HepG2 (cell line): ENCODE data around the gene HYPK. TPM values are rescaled to one million over a fixed set of nuclear protein-coding genes. Genes with fewer than 3 reads are reported as not detected.

Experiments used
- CAMTA2 ChIP-seq: sonication (generic); formaldehyde crosslinking; IDR thresholded peaks from 2 replicates; pipeline ENCODE4 v1.4.0; 2020; ENCODE audit warnings: mild to moderate bottlenecking, missing genetic modification reagents, borderline replicate concordance
- CBX5 ChIP-seq: sonication (generic); formaldehyde crosslinking; IDR thresholded peaks from 2 replicates; pipeline ENCODE4 v1.4.0; 2020; ENCODE audit warnings: missing genetic modification reagents, borderline replicate concordance
- DRAP1 ChIP-seq: IDR thresholded peaks from 2 replicates; pipeline ENCODE4 v1.6.1; 2016; ENCODE audit warnings: missing genetic modification reagents, missing compliant biosample characterization
- FOXO1 ChIP-seq: sonication (generic); formaldehyde crosslinking; IDR thresholded peaks from 2 replicates; pipeline ENCODE4 v1.4.0; 2020; ENCODE audit warnings: missing genetic modification reagents
- GTF2F1 ChIP-seq: fragments of 150-350 bp; IDR thresholded peaks from 2 replicates; pipeline ENCODE4 v1.6.1; 2014; ENCODE audit warnings: low read length
- GZF1 ChIP-seq: sonication (generic); formaldehyde crosslinking; IDR thresholded peaks from 2 replicates; pipeline ENCODE4 v1.5.1; 2020; ENCODE audit warnings: mild to moderate bottlenecking, missing genetic modification reagents
- NCOA1 ChIP-seq: sonication (generic); formaldehyde crosslinking; IDR thresholded peaks from 2 replicates; pipeline ENCODE4 v1.9.0; 2021; ENCODE audit warnings: missing genetic modification reagents
- REST ChIP-seq, 2 experiments: IDR thresholded peaks; 2 replicates each; pipeline ENCODE4 v1.6.1; 2011 to 2012; ENCODE audit warnings: low read length in 2 of 2, borderline replicate concordance in 1 of 2, low read depth in 1 of 2, mild to moderate bottlenecking in 1 of 2, moderate library complexity in 1 of 2
- RORA ChIP-seq: sonication (generic); formaldehyde crosslinking; IDR thresholded peaks from 2 replicates; pipeline ENCODE4 v1.5.0; 2020; ENCODE audit warnings: mild to moderate bottlenecking, missing genetic modification reagents, moderate library complexity
- SKI ChIP-seq: fragments of 450-650 bp; IDR thresholded peaks from one replicate; pipeline ENCODE4 v1.6.1; 2018; ENCODE audit warnings: mild to moderate bottlenecking; ENCODE audit not compliant: partially characterized antibody
- SP2 ChIP-seq: sonication (generic); formaldehyde crosslinking; IDR thresholded peaks from 2 replicates; pipeline ENCODE4 v1.5.1; 2020; ENCODE audit warnings: mild to moderate bottlenecking, missing genetic modification reagents
- ZFAT ChIP-seq: sonication (generic); formaldehyde crosslinking; conservative IDR thresholded peaks from 2 replicates; pipeline ENCODE4 v1.8.1; 2023; ENCODE audit warnings: missing genetic modification reagents, inconsistent platforms
- ZIK1 ChIP-seq: sonication (generic); formaldehyde crosslinking; IDR thresholded peaks from 2 replicates; pipeline ENCODE4 v1.5.0; 2020; ENCODE audit warnings: mild to moderate bottlenecking, low read depth, missing genetic modification reagents, borderline replicate concordance
- ZNF160 ChIP-seq: sonication (generic); formaldehyde crosslinking; IDR thresholded peaks from 2 replicates; pipeline ENCODE4 v1.8.0; 2022; ENCODE audit warnings: mild to moderate bottlenecking, inconsistent platforms, missing genetic modification reagents
- ZNF543 ChIP-seq: sonication (generic); formaldehyde crosslinking; IDR thresholded peaks from 2 replicates; pipeline ENCODE4 v1.4.0; 2020; ENCODE audit warnings: mild to moderate bottlenecking, missing genetic modification reagents
- ZSCAN21 ChIP-seq: sonication (generic); formaldehyde crosslinking; IDR thresholded peaks from 2 replicates; pipeline ENCODE4 v1.8.0; 2022; ENCODE audit warnings: mild to moderate bottlenecking, missing genetic modification reagents, moderate library complexity, borderline replicate concordance
- polyA plus RNA-seq, 8 experiments: library from polyadenylated mRNA; depleted of rRNA in 3 of 8; stranded (reverse) in 7 of 8; unstranded in 1 of 8; fragments of >200 nt; fragmentation: Illumina TruSeq in 4 of 8; extraction: Trizol in 4 of 8; gene quantifications; 2 replicates each; pipeline versions ENCODE4 v1.2.1 to v1.2.3, GENCODE V29; 2011 to 2016; ENCODE audit warnings: low read depth in 4 of 8, missing spikeins in 1 of 8, mixed read lengths in 1 of 8; ENCODE audit not compliant: insufficient read depth in 1 of 8
- total RNA-seq, 5 experiments: library from RNA; depleted of rRNA; stranded (reverse); fragments of >200 nt; fragmentation: Illumina TruSeq; extraction: Trizol; gene quantifications; 2 replicates each; pipeline ENCODE4 v1.2.3, GENCODE V29; 2016; ENCODE audit warnings: low read depth in 1 of 5
- TF ChIP-seq, protein P1 (sequence below): sonication (generic); formaldehyde crosslinking; IDR thresholded peaks from 2 replicates; pipeline ENCODE4 v1.8.0; 2022; ENCODE audit warnings: mild to moderate bottlenecking, missing genetic modification reagents; ENCODE audit not compliant: insufficient replicate concordance
- TF ChIP-seq, protein P2 (sequence below): sonication (generic); formaldehyde crosslinking; IDR thresholded peaks from 2 replicates; pipeline ENCODE4 v1.8.1; 2023; ENCODE audit warnings: missing genetic modification reagents, mild to moderate bottlenecking, borderline replicate concordance
- TF ChIP-seq, protein P3 (sequence below): sonication (generic); formaldehyde crosslinking; IDR thresholded peaks from 2 replicates; pipeline ENCODE4 v1.8.0; 2022; ENCODE audit warnings: missing genetic modification reagents, mild to moderate bottlenecking, inconsistent platforms, borderline replicate concordance

The HYPK gene
- total and polyA plus RNA-seq, 2 of the 13 experiments (the other 11 are each of a cell fraction or from before 2014, with no cell fraction given): 13.5 to 16.5 TPM

DNA sequence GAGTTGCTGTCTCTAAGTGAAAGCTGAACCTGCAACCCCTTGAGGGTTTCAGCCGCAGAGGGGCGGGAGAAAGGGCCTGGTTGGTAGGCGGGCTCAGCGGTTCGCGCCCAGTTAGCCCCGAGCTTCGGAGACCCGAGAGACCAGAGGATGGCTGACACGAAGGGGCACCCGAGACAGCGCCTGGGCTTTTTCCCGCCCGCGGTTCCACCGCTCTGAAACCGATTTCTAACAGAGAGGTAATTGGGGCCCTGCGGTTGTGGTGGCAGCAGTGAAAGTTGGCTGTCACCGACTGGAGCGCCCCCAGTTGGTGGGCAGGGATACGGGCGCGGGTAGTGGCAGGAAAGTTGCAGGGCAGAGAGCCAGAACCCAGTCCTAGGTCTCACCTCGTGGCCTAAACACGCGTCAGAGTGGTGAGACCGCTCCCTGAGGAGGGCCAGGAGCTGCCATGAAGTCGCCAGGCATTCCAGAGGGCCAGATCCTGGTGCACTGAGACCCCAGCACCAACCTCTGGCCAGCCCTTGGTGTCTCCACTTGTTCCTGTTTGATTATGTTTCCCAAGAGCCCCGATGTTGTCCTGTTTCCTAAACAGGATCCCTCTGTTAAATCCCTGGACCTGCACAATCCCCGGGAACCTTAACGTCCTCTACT, 23.0 kb upstream of the HYPK start (continued):
- TF ChIP-seq DRAP1 (CRISPR knock-in tag) (0 out of 2 replicates have a peak, but pooled peaks have one; percentile 22), ZNF160 (CRISPR knock-in tag) (no peak), ZNF543 (CRISPR knock-in tag) (peak; percentile 91), RORA (CRISPR knock-in tag) (no peak), ZFAT (CRISPR knock-in tag) (no peak), ZSCAN21 (0 out of 2 replicates have a peak, but pooled peaks have one; percentile 34), SKI (no peak), NCOA1 (CRISPR knock-in tag) (no peak), ZIK1 (CRISPR knock-in tag) (no peak; the same call in 1 of the 2 replicates), SP2 (CRISPR knock-in tag) (no peak), GTF2F1 (no peak), FOXO1 (CRISPR knock-in tag) (peak; percentile 36; the same call in 1 of the 2 replicates), CBX5 (CRISPR knock-in tag) (no peak; the same call in 1 of the 2 replicates), CAMTA2 (CRISPR knock-in tag) (no peak), REST (IDR thresholded peaks at IDR 0.05; ENCODE audit: borderline replicate concordance in 1 of 2, low read depth in 1 of 2, low read length in 2 of 2) (no peak), GZF1 (CRISPR knock-in tag) (no peak)
- TF ChIP-seq, protein P1, sequence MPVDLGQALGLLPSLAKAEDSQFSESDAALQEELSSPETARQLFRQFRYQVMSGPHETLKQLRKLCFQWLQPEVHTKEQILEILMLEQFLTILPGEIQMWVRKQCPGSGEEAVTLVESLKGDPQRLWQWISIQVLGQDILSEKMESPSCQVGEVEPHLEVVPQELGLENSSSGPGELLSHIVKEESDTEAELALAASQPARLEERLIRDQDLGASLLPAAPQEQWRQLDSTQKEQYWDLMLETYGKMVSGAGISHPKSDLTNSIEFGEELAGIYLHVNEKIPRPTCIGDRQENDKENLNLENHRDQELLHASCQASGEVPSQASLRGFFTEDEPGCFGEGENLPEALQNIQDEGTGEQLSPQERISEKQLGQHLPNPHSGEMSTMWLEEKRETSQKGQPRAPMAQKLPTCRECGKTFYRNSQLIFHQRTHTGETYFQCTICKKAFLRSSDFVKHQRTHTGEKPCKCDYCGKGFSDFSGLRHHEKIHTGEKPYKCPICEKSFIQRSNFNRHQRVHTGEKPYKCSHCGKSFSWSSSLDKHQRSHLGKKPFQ (CRISPR knock-in tag): peak; percentile 48
- TF ChIP-seq, protein P2, sequence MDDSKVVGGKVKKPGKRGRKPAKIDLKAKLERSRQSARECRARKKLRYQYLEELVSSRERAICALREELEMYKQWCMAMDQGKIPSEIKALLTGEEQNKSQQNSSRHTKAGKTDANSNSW (CRISPR knock-in tag): no peak
- TF ChIP-seq, protein P3, sequence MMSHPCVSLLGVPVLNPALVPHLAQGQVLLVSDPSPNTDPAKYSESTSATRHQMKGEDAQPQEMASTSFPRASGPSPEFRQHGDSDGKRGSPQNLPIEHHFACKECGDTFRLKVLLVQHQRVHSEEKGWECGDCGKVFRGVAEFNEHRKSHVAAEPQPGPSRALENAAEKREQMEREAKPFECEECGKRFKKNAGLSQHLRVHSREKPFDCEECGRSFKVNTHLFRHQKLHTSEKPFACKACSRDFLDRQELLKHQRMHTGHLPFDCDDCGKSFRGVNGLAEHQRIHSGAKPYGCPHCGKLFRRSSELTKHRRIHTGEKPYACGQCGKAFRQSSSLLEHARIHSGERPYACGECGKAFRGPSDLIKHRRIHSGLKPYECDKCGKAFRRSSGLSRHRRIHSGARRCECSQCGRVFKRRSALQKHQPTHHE: no peak
